Measurements from ENCODE around the gene TSPAN11.

DNA sequence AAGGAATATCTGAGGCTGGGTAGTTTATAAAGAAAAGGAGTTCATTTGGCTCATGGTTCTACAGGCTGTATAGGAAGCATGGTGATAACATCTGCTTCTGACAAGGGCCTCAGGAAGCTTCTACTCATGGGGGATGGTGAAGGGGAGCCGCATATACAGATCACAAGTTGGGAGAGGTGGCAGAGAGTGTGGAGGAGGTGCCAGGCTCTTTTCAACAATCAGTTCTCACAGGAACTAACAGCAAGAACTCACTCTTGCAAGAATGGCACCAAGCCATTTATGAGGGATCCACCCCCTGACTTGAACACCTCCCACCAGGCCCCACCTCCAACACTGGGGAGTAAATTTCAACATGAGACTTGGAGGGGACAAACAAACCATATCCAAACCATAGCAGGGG lies 3.5 kb upstream of the TSPAN11 start:
- TF ChIP-seq, protein P1, sequence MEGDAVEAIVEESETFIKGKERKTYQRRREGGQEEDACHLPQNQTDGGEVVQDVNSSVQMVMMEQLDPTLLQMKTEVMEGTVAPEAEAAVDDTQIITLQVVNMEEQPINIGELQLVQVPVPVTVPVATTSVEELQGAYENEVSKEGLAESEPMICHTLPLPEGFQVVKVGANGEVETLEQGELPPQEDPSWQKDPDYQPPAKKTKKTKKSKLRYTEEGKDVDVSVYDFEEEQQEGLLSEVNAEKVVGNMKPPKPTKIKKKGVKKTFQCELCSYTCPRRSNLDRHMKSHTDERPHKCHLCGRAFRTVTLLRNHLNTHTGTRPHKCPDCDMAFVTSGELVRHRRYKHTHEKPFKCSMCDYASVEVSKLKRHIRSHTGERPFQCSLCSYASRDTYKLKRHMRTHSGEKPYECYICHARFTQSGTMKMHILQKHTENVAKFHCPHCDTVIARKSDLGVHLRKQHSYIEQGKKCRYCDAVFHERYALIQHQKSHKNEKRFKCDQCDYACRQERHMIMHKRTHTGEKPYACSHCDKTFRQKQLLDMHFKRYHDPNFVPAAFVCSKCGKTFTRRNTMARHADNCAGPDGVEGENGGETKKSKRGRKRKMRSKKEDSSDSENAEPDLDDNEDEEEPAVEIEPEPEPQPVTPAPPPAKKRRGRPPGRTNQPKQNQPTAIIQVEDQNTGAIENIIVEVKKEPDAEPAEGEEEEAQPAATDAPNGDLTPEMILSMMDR (IDR thresholded peaks at IDR 0.05): no peak
- no peak for TF ChIP-seq EZH2 (IDR thresholded peaks at IDR 0.05; ENCODE audit: borderline replicate concordance, insufficient read depth, low read depth, low read length, poor library complexity, severe bottlenecking)
